Measurements from ENCODE around the gene SSBP3.

The SSBP3 gene

GRCh38 chr1:54305906-54306514 is 100.2 kb downstream of the SSBP3 start:
- no peak for DNase-seq (ENCODE audit: low read depth)

- DNase-seq (ENCODE audit: low read depth), result no peak
Measured at GRCh38 chr1:54304518-54304917, 101.7 kb downstream of the SSBP3 start.

DNA sequence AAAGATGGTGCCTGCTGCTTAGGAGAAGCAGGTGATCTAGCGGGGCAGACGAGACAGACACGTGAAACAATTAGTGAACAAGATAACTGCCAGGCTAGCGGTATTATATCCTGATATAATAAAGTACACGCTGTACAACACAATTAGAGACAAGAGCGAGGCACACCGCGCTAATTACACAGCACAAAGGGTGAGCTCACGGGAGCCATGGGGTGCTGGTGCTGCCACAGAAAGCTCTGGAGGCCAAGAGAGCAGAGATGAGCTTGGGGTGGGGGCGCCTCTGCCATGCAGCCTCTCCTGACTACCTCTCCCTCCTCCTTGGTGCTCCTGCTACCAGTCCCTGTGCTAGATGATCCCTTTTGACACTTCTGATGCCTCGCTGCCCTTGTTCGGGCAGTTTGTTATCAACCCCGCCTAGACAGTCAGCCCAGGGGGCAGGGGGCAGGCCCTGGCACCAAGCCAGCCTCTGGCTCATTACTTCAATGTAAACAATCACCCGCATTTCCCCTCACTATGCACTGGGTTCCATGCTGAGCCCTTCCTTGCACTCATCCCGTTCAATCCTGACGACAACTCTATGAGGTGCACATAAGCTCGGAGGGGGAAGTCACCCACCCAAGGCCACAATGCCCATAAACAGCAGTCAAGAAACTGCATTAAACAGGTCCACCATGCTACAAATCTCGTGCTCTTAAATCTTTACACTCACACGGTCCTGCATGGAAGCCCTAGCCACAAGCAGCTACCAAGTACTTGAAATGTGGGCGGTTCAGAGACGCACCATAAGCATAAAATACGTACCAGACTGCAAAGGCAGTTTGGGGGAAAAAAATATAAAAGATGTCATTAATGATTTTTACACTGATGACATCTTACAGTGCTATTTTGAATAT is 103.0 kb downstream of the SSBP3 start:
- DNase-seq (ENCODE audit: low read depth), result no peak

- DNase-seq (ENCODE audit: low read depth), result no peak
Measured at GRCh38 chr1:54302549-54302948, 103.6 kb downstream of the SSBP3 start.

DNA sequence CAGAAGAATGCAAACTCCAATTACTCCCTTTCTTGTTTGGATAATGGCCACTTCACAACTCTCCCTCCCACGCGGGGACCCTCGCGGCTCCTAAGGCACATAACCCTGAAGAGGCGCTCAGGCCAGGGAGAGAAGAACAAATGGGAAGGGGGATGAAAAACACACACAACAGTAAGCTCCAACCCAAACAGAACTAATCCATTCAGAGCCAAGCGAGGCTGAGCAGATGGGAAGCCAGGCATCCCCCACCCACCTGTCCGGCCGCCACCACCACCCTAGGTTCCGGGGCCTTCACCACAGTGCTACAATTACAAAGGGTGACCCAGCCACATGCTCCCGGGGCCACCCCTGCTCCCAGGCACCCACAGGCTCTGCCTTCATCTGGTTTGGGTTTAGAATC is 104.7 kb downstream of the SSBP3 start:
- DNase-seq (ENCODE audit: low read depth), result no peak

DNA sequence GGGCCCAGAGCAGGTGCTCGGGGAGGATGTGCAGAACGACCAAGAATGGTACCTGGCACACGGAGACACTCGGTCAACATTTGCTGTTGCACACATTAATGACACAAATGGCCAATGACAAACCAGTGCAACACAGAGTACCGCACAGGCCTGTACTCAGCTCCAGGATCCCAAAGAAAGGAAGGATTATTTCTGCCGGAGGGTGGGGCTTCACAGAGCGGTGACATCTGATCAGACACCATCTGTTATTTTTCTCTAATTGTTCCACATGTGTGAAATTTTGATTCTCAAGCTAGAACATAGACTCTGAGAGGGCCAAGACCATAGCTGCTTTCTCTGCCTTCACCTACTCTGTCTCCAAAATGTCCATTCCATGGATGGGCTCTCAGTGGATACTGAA is 105.8 kb downstream of the SSBP3 start:
- DNase-seq (ENCODE audit: low read depth), result no peak

DNA sequence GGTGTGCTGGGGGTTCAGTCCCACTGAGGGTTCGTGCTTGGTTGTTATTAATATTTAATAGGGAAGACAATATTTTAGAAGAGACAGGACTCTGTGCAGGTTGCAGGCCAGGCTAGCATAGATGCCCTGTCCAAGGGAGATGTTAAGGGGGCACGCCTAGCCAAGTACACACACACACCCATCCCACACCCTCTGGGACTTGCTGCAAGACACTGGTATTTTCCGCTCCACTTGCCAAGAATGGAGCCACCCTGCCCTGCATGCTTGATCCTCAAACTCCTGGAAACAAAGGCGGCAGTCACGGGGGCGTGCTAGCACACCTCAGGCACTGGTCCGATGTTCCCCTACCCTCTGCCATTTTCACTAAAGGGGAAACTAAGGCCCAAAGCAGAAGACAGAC is 107.2 kb downstream of the SSBP3 start:
- DNase-seq (ENCODE audit: low read depth), result no peak

DNA sequence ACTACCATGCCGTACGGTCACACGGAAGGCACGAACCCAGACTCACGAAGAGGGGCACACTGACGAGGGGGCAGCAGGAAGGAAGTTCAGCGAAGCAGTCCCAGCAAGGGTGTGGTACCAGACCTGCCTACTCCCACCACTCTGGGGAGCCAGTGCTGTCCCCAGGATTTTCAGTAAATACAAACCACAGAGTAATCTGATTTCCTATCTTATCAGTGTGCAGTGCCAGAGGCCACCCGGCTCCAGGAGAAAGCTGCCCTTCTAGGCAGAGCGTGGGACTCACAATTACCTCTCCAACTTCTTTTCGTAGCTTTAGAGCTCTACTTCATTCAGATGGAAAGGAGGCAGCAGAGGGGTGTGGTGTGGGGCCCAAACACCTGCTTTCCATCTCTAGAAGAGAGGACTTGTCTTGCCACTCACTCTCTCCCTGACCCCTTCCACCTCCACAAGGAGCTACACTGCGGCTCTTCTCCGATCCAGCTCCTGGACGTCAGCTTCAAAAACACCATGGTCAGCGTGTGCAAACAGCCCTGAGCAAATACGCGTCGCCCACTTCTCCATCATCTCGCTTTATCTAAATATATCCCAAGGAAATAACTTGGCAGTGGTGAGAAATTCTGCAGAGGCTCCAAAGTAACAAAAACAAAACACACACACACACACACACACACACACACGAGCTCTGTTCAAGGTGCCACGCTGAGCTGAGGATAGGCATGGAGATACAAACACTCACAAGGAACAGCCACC is 107.7 kb downstream of the SSBP3 start:
- no peak for DNase-seq (ENCODE audit: low read depth)

GRCh38 chr1:54297596-54298283 is 108.5 kb downstream of the SSBP3 start:
- no peak for DNase-seq (ENCODE audit: low read depth)

DNA sequence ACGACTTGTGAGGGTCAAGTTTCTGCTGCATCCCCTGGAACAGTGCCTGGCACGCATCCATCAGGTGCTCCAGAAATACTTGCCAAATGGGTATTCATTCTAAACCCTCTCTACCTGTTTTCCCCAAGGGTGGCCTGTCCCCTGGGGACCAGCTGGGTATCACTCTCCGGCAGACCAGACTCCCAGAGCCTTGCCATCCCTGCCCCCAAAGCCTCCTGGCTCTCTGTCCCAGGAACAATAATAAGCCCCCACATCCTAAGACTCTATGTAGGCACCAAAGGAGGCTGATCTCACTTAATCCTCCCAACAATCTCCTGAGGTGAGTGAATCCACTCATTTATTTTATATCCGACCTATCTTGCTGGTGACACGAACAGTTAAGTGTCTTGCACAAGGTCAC is 109.5 kb downstream of the SSBP3 start:
- DNase-seq (ENCODE audit: low read depth), result no peak

DNA sequence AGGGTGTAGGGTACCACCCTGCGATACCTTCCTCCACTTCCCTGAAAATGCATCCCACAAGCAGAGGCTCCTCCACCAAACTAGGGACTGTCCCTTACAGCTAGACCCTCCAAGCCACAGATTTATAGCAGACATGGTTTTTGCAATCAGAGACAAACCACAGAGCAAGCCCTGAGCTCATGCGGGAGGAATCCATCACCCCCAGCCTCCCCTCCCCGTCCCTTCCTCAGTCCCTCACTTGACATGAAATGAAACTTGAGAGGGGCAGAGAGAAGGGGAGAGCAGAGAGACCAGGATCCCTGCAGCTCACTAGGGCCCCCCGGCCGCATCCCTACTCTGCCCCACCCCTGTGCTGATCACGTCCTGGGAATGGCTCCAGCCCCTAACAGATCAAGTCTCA is 111.3 kb downstream of the SSBP3 start:
- no peak for DNase-seq (ENCODE audit: low read depth)

- DNase-seq (ENCODE audit: low read depth), result no peak
Measured at GRCh38 chr1:54292002-54292911, 113.9 kb downstream of the SSBP3 start.

- no peak for DNase-seq (ENCODE audit: low read depth)
Measured at GRCh38 chr1:54291276-54292001, 114.8 kb downstream of the SSBP3 start.

DNA sequence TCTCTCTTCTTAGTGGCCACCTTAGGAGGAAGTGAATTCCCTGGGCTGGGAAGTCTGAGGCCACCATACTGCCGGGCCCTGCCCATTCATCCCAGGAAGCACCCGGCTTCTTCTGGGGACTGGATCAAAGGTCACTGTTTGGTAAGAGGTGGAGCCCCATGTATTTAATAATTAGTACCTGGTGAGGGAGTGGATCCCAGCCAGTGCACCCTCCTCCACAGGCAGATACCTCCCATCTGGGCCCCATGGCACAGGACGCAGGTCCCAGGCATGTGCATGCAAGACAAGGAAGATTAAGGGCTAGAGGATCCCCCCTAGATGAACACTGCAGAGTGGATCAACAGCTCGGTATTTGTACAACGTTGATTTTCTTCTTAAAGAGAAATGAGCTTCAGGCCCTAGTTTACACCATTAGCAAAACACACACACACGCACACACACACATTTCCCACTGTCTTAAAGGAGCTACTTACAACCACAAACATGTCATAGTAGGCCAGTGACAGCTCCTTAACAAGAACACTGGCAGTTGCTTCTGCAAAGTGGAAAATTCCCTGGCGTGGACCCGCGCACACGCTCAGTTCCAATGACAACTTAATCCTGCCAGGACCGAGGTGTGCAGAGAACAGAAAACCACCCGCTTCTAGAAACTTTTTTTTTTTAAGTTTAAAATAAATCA is 115.5 kb downstream of the SSBP3 start:
- DNase-seq (ENCODE audit: low read depth), result no peak

DNA sequence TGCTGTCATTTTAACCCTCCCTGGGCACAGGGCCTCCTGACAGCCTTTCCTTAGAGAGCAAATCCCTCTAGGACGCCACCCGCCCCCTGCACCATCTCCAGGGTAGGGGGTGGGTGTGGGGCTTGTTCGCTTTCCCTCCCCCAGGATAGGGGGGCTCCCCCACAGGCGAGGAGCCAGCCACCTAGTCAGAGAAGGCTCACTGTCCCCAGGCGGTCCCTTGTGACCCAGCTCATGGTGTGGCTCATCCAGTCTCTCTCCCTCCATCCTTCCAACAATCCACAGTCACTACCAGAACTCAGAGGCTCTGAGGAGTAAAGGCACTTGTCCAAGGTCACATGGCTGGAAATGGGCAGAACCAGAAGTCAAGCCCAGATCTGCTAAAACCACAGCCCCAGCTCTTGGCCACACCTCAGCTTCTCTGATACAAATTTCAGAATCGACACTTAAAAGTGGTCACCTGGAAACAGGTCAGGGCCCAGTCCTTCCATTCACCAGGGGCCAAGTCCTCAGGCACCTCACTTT is 116.4 kb downstream of the SSBP3 start:
- DNase-seq (ENCODE audit: low read depth), result no peak

DNA sequence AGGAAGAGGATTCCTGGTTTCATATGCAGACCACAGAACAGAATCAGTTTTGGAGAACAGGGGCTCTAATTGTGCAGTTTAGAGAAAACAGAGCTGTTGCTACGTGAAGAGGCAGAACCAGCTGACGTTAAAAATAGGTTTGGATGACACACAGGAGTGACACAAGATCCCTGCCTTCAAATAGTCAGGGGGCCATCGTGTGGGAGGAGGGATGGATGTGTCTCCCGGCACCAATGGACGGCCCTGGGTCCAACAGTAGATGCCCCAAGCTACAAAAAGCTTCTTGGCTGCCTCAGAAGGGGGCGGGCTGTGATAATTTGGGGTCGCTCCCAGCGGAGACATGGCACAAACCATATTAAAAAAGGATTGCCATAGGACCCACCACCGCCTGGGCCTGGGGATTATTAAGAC is 118.4 kb downstream of the SSBP3 start:
- no peak for DNase-seq (ENCODE audit: low read depth)

DNA sequence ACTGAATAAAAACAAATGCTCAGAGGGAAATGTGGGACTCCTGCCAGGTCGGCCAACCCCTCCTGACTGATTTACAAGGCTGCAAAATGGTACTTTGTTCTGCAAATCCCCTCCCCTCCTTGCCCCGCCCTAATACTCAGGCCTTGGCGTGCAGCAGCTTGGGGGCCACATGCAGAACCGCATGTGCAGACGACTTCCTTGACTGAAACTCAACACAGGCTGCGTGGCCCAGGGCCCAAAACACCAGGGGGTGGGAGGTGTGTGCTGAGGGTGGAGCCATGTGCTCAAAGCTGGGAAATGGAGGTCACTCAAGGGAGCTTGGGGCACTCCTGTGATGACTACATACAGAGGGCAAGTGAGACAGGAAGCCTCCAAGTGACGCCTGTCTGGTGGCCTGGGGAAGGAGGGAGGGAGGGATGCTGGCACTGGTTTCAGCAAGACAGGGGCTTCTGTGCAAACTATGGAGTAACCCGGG is 119.0 kb downstream of the SSBP3 start:
- peak; percentile 20 for DNase-seq (ENCODE audit: low read depth)

DNA sequence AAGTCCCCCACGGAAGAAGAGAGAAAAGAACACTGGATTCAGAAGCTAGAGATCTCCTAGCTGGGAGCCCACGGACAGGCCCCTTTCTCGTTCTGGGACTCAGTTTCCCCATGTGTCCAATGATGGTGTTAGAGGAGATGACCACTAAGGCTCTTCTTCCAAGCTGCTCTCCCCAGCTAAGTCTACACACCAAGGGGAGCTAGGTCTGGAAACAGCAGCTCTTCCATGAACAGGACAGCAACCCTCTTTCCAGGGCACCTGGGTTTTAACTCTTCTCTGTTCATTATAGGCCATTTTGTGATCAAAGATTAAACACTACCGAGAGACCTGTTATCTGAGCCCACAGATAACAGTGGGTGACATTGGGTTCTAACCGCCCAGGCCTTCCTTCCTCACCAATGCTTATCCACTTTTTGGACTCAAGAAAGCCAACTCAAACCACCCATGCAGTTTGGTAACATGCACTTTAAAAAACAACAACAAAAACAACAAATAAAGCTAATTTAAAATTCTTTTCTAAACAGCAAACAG is 120.3 kb downstream of the SSBP3 start:
- DNase-seq (ENCODE audit: low read depth), result no peak

GRCh38 chr1:54284781-54285529 is 121.2 kb downstream of the SSBP3 start:
- DNase-seq (ENCODE audit: low read depth), result no peak
